22Rv1 (cell line): Measurements from ENCODE around the gene FTMT.

Experiments
- H3K27ac ChIP-seq: fragments of 450-650 bp; 2 replicates; pipeline ENCODE4 v1.5.1; 2017
- ZFX ChIP-seq: fragments of 450-650 bp; IDR thresholded peaks from 2 replicates; pipeline ENCODE4 v1.6.1; 2017; ENCODE audit warnings: antibody characterized with exemption, borderline replicate concordance
- TF ChIP-seq, protein P1 (sequence below): fragments of 450-650 bp; IDR thresholded peaks from 2 replicates; pipeline ENCODE4 v1.5.1; 2017; ENCODE audit warnings: mild to moderate bottlenecking

Gene FTMT

DNA sequence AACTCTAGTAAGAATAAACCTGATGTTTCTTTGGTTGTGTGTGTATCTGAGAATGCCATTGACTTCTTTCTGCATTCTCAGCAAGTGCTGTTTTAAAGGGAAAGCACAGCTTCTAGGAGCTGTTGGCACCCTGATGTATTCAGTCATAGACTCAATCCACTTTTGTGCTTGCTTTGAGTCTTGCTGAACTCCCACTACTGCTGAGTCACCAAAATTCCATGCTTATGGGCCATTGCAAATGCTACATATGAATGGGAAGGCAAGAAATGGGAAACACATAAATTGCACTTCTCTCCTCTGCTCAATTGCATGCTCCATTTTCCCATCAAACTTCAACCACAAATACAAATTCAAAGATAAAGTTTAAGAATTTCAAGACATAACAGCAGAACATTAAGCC is 9.8 kb upstream of the FTMT start:
- H3K27ac ChIP-seq = no peak overlapping the region
- no peak for TF ChIP-seq ZFX
- TF ChIP-seq, protein P1, sequence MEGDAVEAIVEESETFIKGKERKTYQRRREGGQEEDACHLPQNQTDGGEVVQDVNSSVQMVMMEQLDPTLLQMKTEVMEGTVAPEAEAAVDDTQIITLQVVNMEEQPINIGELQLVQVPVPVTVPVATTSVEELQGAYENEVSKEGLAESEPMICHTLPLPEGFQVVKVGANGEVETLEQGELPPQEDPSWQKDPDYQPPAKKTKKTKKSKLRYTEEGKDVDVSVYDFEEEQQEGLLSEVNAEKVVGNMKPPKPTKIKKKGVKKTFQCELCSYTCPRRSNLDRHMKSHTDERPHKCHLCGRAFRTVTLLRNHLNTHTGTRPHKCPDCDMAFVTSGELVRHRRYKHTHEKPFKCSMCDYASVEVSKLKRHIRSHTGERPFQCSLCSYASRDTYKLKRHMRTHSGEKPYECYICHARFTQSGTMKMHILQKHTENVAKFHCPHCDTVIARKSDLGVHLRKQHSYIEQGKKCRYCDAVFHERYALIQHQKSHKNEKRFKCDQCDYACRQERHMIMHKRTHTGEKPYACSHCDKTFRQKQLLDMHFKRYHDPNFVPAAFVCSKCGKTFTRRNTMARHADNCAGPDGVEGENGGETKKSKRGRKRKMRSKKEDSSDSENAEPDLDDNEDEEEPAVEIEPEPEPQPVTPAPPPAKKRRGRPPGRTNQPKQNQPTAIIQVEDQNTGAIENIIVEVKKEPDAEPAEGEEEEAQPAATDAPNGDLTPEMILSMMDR = no peak

DNA sequence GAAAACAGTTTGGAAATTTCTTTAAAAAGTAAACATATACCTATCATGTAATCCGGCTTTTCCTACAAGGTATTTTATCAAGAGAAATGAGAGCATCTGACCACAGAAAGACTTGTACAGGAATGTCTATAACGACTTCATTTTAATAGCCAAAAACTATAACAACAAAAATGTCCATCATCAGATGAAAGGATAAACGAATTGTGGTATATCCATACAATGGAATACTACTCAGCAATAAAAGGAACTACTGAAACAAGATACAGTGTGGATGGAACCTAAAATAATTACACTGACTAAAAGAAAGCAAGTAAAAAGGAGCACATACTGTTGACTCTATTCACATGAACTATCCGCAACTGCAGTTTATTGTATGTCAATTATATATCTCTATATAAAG is 1.4 kb upstream of the FTMT start:
- TF ChIP-seq, protein P1 = no peak
- TF ChIP-seq ZFX = no peak
- no peak overlapping the region for H3K27ac ChIP-seq

GRCh38 chr5:121853850-121854249 is 2.2 kb downstream of the FTMT start:
- no peak overlapping the region for H3K27ac ChIP-seq
- TF ChIP-seq, protein P1 = no peak
- TF ChIP-seq ZFX = no peak

DNA sequence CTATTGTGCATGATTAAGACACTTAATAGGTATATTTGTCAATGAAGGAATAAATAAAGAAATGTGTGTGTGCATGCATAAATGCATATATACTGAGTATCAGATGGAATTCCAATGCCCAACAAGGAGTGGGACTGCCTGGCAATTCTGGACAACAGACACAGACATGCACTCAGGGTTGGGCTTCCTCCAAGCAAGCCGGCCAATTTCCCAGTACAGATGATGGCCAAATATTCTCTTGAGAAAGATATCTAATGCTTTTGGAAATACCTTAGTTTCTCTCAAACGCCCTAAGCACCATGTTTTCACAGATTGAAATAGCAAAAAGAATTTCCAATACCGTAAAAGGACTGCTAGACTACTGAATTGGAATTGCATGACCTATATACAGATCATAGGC is 11.1 kb downstream of the FTMT start:
- H3K27ac ChIP-seq = no peak overlapping the region
- TF ChIP-seq, protein P1 = no peak
- no peak for TF ChIP-seq ZFX

- no peak for TF ChIP-seq ZFX
- TF ChIP-seq, protein P1 = no peak
- no peak overlapping the region for H3K27ac ChIP-seq
Observed at GRCh38 chr5:121863753-121864285, 12.1 kb downstream of the FTMT start.

GRCh38 chr5:121867403-121867802 is 15.7 kb downstream of the FTMT start:
- TF ChIP-seq, protein P1 = no peak
- no peak for TF ChIP-seq ZFX
- no peak overlapping the region for H3K27ac ChIP-seq

DNA sequence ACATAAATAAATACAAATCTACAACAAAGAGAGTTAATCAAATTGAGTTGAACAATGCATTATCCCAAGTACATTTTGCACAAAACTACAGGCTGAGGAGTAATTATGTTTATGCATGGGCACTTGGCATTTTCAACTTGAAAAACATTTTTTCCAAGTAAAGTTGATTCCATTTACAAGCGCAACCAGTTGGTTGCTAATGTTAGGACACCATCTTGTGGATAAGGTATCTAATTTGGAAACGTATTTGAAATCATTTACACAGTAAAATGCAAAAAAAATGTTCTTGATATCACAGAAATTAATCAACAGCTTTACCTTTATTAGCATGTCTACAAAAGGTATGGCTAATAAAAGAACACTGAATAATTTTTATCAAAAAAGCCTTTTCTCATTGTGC is 18.8 kb downstream of the FTMT start:
- TF ChIP-seq, protein P1 = peak; percentile 21; the same call in 1 of the 2 replicates
- TF ChIP-seq ZFX = no peak

More for the DNA sequence above, 18.8 kb downstream of the FTMT start:
- H3K27ac ChIP-seq = no peak overlapping the region
